ENCODE measurements around the gene GPHA2. TPM values are rescaled to one million over a fixed set of nuclear protein-coding genes. Genes with fewer than 3 reads are reported as not detected.
A peak's percentile ranks its signal among the peaks of the same experiment; 100 is the strongest.

Gene GPHA2
- total and polyA plus RNA-seq, 2 of the 13 experiments (the other 11 are each of a cell fraction or from before 2014, with no cell fraction given): 13.0 to 19.1 TPM

DNA sequence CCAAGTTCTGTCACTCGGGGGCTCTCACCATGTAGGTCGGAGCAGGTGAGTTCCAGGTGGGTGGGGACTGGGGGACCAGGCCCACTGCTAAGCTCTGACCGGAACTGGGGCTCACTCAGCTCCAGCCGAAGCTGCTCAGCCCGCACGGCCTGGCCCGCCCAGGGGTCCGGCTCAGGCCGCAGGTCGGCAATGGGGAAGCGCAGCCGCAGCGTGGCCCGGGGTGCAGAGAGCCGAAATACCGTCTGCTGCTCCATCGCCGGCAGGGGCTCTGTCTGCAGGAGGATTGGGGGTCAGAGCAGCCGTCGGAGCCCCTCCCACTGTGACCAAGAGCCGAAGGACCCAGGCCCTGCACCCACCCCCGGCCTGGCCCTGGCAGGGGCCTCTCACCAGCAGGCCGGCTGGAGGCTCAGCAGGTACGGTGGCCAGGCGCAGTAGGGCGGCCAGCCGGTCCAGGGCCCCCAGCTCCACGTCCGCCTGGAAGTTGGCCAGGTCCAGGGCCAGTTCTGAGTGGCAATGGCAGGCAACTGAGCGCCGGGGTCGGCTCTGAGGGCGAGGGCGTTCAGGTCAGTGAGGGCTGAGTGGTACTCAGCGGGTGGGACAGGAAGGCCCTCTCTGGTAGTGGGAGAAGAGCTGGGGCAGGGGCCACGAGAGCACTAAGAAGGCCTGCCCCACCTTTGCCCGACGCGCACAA is 25.9 kb downstream of the GPHA2 start:
- ATAC-seq: no peak
- in situ Hi-C loops (cut with HindIII; ENCODE audit: extremely low pct_ligation_motif_present, low pct_unique_long_range_greater_than_20kb): no loop called here
- no peak for FAIRE-seq
- Histone ChIP-seq H3K79me2 (ENCODE audit: insufficient read depth, low read length) (no peaks in the 10 kb centered on the region), H3K9ac (ENCODE audit: insufficient read depth, low read depth, low read length) (no peak overlapping the region), H4K20me1 (ENCODE audit: insufficient read depth, low read length) (no peaks in the 10 kb centered on the region), H3K27me3 (ENCODE audit: control insufficient read depth in 1 of 2, insufficient read depth in 2 of 2, low read length in 2 of 2) (no peaks in the 10 kb centered on the region), H3K4me2 (ENCODE audit: low read depth, low read length) (no peak overlapping the region), H3K36me3 (replicated peaks in 1 of 2; ENCODE audit: control insufficient read depth in 1 of 2, insufficient read depth in 2 of 2, low read length in 2 of 2) (peaks cover 48 to 72% of the 10 kb centered on the region in 2 experiments; a peak in 4 of 5 replicates), H3K4me3 (replicated peaks in 1 of 3; ENCODE audit: insufficient read depth in 1 of 3, low read depth in 2 of 3, low read length in 3 of 3) (no peak overlapping the region), H3K9me3 (ENCODE audit: low read length) (no peaks in the 10 kb centered on the region), H3K27ac (ENCODE audit: extremely low read length, insufficient read depth, low read length) (no peak overlapping the region), H2AFZ (ENCODE audit: low read length) (no peak overlapping the region), H3K4me1 (ENCODE audit: insufficient read depth, low read length) (no peaks in the 10 kb centered on the region)
- TF ChIP-seq JARID2 (CRISPR knock-in tag; IDR thresholded peaks at IDR 0.05; ENCODE audit: insufficient replicate concordance): no peak
- no peak for TF ChIP-seq MATR3 (CRISPR knock-in tag; IDR thresholded peaks at IDR 0.05)
- TF ChIP-seq RBFOX2 (IDR thresholded peaks at IDR 0.05; ENCODE audit: low read depth, low read length): peak; percentile 22; the same call in 1 of the 2 replicates
- TF ChIP-seq PRDM15 (CRISPR knock-in tag; IDR thresholded peaks at IDR 0.05): no peak
- TF ChIP-seq GATA4 (IDR thresholded peaks at IDR 0.05; ENCODE audit: borderline replicate concordance, low read depth): no peak
- 95% methylated on average over 13 of the region's 39 CpGs for WGBS (ENCODE audit: low lambda C conversion rate)
- ChIA-PET POLR2A (no interaction called here), CTCF (ENCODE audit: low intra/inter-chr PET ratio, low total read pairs) (no interaction called here)
- DNase-seq (ENCODE audit: low spot score): no peak
- intact Hi-C loops (cut with micrococcal nuclease; ENCODE audit: unreplicated experiment): no loop called here
- BruUV-seq (replicated peaks): no TSS peak

Data from HepG2 (cell line).